K562 (cell line): ENCODE measurements around the gene ARFRP1. TPM values are rescaled to one million over a fixed set of nuclear protein-coding genes. Genes with fewer than 3 reads are reported as not detected.

Source experiments
- ASH1L ChIP-seq: fragments of 450-650 bp; IDR thresholded peaks from 2 replicates; pipeline ENCODE4 v1.6.1; 2018; ENCODE audit warnings: borderline replicate concordance, mild to moderate bottlenecking, low read depth; ENCODE audit not compliant: partially characterized antibody
- BCOR ChIP-seq: fragments of 450-650 bp; IDR thresholded peaks from 2 replicates; pipeline ENCODE4 v1.6.1; 2016
- ETV6 ChIP-seq, 3 experiments: fragments of 150-350 bp in 1 of 3; sonication (generic) in 1 of 3; formaldehyde crosslinking in 1 of 3; IDR thresholded peaks; 2 replicates each; pipeline versions ENCODE4 v1.6.1 to v1.8.0; 2014 to 2022; ENCODE audit warnings: borderline replicate concordance in 2 of 3, low read depth in 2 of 3, antibody characterized with exemption in 1 of 3, low read length in 1 of 3, mild to moderate bottlenecking in 1 of 3, missing genetic modification reagents in 1 of 3
- EWSR1 ChIP-seq: fragments of 450-650 bp; IDR thresholded peaks from 2 replicates; pipeline ENCODE4 v1.6.1; 2018; ENCODE audit warnings: borderline replicate concordance, mild to moderate bottlenecking, low read depth, moderate library complexity; ENCODE audit not compliant: partially characterized antibody
- FOXK1 ChIP-seq: sonication (generic); formaldehyde crosslinking; IDR thresholded peaks from 2 replicates; pipeline ENCODE4 v1.8.0; 2022; ENCODE audit warnings: missing genetic modification reagents, mild to moderate bottlenecking, borderline replicate concordance
- HDGF ChIP-seq: fragments of 450-650 bp; IDR thresholded peaks from 2 replicates; pipeline ENCODE4 v1.6.1; 2016
- MAFG ChIP-seq: fragments of 450-650 bp; conservative IDR thresholded peaks from 2 replicates; pipeline ENCODE4 v1.6.1; 2016; ENCODE audit warnings: missing genetic modification characterization, missing compliant biosample characterization
- RUNX1 ChIP-seq: sonication (generic); IDR thresholded peaks from 2 replicates; pipeline ENCODE4 v1.6.1; 2016; ENCODE audit warnings: antibody characterized with exemption, low read depth
- SMAD1 ChIP-seq: fragments of 150-350 bp; IDR thresholded peaks from 2 replicates; pipeline ENCODE4 v1.6.1; 2014; ENCODE audit warnings: low read length, low read depth; ENCODE audit not compliant: partially characterized antibody
- SMARCA4 ChIP-seq: fragments of 450-650 bp; IDR thresholded peaks from 2 replicates; pipeline ENCODE4 v1.6.1; 2016
- TARDBP ChIP-seq: fragments of 450-650 bp; IDR thresholded peaks from 2 replicates; pipeline ENCODE4 v1.6.1; 2016
- ZNF217 ChIP-seq: sonication (generic); formaldehyde crosslinking; IDR thresholded peaks from 2 replicates; pipeline ENCODE4 v1.8.0; 2022; ENCODE audit warnings: mild to moderate bottlenecking, missing genetic modification reagents
- ZNF584 ChIP-seq: fragments of 200-800 bp; sonication (Bioruptor generic); IDR thresholded peaks from 2 replicates; pipeline ENCODE4 v1.6.1; 2016; ENCODE audit warnings: low read depth, mild to moderate bottlenecking, missing genetic modification characterization, missing compliant biosample characterization
- ZNF644 ChIP-seq: fragments of 200-800 bp; sonication (Bioruptor generic); IDR thresholded peaks from 2 replicates; pipeline ENCODE4 v1.6.1; 2016; ENCODE audit warnings: low read depth, missing genetic modification characterization, missing compliant biosample characterization
- polyA plus RNA-seq, 8 experiments: library from polyadenylated mRNA; depleted of rRNA in 4 of 8; stranded (reverse) in 5 of 8; unstranded in 3 of 8; fragments of >200 nt; fragmentation: Nextera tagmentation in 2 of 8; fragmentation: Illumina TruSeq in 1 of 8; extraction: Ambion mirVana in 2 of 8; extraction: Trizol in 1 of 8; gene quantifications; 2 replicates each; pipeline versions ENCODE4 v1.2.1 to v1.2.3, GENCODE V29; 2011 to 2014; ENCODE audit warnings: inconsistent platforms in 1 of 8, missing spikeins in 1 of 8
- total RNA-seq, 7 experiments: library from RNA; depleted of rRNA in 6 of 7; stranded (reverse); fragments of >200 nt in 6 of 7; fragmentation: Illumina TruSeq in 2 of 7; extraction: Trizol in 2 of 7; gene quantifications; 2 replicates each; pipeline versions ENCODE4 v1.2.1 to v1.2.3, GENCODE V29; 2011 to 2021; ENCODE audit warnings: low replicate concordance in 1 of 7
- TF ChIP-seq, protein P1 (sequence below): fragments of 250-450 bp; sonication (Bioruptor Pico); IDR thresholded peaks from 2 replicates; pipeline ENCODE4 v1.8.0; 2022; ENCODE audit warnings: moderate library complexity, mild to moderate bottlenecking, inconsistent platforms
- TF ChIP-seq, protein P2 (sequence below), 2 experiments: fragments of 450-650 bp; conservative IDR thresholded peaks; 2 replicates each; pipeline ENCODE4 v1.6.1; 2017; ENCODE audit warnings: mild to moderate bottlenecking in 2 of 2, moderate library complexity in 2 of 2
- TF ChIP-seq, protein P3 (sequence below): fragments of 450-650 bp; IDR thresholded peaks from 2 replicates; pipeline ENCODE4 v1.6.1; 2016; ENCODE audit warnings: low read depth

The ARFRP1 gene
- total and polyA plus RNA-seq, 9 of the 15 experiments (the other 6 are each of a cell fraction or from before 2014, with no cell fraction given) = 2.2 to 78.9 (median 37.3) TPM

DNA sequence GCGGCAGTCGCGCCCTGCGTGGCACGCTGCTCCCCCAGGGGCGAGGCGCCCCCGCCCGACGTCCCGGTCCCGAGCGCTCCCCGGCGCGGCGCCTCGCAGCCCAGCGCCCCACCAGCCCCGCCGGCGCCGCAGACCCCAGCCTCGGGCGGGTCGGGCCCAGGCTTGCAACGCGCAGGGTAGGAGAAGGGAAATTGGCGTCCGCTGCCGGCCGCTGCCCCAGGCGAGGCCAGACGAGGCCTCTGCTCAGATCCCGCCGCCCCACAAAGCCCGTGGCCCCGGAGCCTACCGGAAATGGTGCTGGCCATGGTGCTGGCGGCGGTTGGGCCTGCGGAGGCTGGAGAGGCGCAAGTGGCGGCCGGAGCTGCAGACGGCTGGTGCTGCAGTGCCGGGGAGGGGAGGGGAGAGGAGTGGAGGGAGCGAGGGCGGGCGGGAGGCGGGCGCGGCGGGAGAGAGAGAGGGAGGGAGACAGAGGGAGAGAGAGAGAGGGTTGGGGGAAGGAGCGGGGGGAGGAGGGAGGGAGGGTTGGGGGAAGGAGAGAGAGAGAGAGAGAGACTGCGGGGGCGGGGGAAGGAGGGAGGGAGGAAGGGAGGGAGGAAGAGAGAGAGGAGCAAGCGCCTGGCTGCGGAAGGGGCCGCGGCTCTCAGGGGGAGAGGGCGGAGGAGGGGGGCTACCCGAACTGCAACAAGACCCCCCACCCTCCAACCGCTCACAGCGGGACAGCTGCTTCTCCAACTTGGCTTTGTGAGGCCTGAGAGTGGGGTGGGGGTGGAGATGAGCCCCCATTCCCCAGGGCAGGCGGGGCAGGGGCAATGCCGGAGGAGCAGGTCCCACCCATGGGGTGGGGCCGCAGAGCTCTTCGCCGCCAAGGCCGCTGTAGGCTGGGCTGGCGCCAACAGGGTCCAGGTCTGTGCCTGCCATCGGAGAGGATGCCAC lies 54.5 kb downstream of the ARFRP1 start, which contains the start of gene STMN3 (continued):
- TF ChIP-seq HDGF = no peak
- TF ChIP-seq BCOR = no peak; the same call in 1 of the 2 replicates
- TF ChIP-seq TARDBP = no peak
- TF ChIP-seq, protein P1, sequence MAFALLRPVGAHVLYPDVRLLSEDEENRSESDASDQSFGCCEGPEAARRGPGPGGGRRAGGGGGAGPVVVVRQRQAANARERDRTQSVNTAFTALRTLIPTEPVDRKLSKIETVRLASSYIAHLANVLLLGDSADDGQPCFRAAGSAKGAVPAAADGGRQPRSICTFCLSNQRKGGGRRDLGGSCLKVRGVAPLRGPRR (CRISPR knock-in tag) = no peak
- no peak; the same call in 1 of the 2 replicates for TF ChIP-seq SMARCA4
- TF ChIP-seq ETV6 (IDR thresholded peaks at IDR 0.05; ENCODE audit: borderline replicate concordance in 1 of 2, low read depth in 2 of 2, low read length in 1 of 2) = no peak
- TF ChIP-seq ETV6 (CRISPR knock-in tag; IDR thresholded peaks at IDR 0.05; ENCODE audit: borderline replicate concordance) = 0 out of 2 replicates have a peak, but pooled peaks have one; percentile 22
- TF ChIP-seq ZNF217 (CRISPR knock-in tag) = no peak
- no peak for TF ChIP-seq MAFG
- TF ChIP-seq, protein P2, sequence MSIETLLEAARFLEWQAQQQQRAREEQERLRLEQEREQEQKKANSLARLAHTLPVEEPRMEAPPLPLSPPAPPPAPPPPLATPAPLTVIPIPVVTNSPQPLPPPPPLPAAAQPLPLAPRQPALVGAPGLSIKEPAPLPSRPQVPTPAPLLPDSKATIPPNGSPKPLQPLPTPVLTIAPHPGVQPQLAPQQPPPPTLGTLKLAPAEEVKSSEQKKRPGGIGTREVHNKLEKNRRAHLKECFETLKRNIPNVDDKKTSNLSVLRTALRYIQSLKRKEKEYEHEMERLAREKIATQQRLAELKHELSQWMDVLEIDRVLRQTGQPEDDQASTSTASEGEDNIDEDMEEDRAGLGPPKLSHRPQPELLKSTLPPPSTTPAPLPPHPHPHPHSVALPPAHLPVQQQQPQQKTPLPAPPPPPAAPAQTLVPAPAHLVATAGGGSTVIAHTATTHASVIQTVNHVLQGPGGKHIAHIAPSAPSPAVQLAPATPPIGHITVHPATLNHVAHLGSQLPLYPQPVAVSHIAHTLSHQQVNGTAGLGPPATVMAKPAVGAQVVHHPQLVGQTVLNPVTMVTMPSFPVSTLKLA (conservative IDR thresholded peaks at IDR 0.05) = peak; percentile 79 to 93
- no peak for TF ChIP-seq EWSR1
- TF ChIP-seq ZNF644 (tag) = 0 out of 2 replicates have a peak, but pooled peaks have one; percentile 22
- no peak for TF ChIP-seq ASH1L
- no peak for TF ChIP-seq SMAD1
- TF ChIP-seq ZNF584 = 0 out of 2 replicates have a peak, but pooled peaks have one; percentile 2
- 0 out of 2 replicates have a peak, but pooled peaks have one; percentile 16 for TF ChIP-seq FOXK1 (CRISPR knock-in tag)
- TF ChIP-seq, protein P3, sequence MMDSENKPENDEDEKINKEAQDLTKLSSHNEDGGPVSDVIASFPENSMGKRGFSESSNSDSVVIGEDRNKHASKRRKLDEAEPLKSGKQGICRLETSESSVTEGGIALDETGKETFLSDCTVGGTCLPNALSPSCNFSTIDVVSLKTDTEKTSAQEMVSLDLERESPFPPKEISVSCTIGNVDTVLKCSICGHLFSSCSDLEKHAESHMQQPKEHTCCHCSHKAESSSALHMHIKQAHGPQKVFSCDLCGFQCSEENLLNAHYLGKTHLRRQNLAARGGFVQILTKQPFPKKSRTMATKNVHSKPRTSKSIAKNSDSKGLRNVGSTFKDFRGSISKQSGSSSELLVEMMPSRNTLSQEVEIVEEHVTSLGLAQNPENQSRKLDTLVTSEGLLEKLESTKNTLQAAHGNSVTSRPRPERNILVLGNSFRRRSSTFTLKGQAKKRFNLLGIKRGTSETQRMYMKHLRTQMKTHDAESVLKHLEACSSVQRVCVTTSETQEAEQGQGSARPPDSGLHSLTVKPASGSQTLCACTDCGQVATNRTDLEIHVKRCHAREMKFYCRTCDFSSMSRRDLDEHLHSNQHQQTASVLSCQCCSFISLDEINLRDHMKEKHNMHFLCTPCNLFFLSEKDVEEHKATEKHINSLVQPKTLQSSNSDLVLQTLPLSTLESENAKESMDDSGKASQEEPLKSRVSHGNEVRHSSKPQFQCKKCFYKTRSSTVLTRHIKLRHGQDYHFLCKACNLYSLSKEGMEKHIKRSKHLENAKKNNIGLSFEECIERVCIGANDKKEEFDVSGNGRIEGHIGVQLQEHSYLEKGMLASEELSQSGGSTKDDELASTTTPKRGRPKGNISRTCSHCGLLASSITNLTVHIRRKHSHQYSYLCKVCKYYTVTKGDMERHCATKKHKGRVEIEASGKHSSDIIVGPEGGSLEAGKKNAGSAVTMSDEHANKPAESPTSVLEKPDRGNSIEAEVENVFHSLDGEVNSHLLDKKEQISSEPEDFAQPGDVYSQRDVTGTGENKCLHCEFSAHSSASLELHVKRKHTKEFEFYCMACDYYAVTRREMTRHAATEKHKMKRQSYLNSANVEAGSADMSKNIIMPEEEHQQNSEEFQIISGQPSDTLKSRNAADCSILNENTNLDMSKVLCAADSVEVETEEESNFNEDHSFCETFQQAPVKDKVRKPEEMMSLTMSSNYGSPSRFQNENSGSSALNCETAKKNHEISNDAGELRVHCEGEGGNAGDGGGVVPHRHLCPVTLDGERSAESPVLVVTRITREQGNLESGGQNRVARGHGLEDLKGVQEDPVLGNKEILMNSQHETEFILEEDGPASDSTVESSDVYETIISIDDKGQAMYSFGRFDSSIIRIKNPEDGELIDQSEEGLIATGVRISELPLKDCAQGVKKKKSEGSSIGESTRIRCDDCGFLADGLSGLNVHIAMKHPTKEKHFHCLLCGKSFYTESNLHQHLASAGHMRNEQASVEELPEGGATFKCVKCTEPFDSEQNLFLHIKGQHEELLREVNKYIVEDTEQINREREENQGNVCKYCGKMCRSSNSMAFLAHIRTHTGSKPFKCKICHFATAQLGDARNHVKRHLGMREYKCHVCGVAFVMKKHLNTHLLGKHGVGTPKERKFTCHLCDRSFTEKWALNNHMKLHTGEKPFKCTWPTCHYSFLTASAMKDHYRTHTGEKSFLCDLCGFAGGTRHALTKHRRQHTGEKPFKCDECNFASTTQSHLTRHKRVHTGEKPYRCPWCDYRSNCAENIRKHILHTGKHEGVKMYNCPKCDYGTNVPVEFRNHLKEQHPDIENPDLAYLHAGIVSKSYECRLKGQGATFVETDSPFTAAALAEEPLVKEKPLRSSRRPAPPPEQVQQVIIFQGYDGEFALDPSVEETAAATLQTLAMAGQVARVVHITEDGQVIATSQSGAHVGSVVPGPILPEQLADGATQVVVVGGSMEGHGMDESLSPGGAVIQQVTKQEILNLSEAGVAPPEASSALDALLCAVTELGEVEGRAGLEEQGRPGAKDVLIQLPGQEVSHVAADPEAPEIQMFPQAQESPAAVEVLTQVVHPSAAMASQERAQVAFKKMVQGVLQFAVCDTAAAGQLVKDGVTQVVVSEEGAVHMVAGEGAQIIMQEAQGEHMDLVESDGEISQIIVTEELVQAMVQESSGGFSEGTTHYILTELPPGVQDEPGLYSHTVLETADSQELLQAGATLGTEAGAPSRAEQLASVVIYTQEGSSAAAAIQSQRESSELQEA = no peak
- TF ChIP-seq RUNX1 = no peak
